Peyer's patch (tissue), 4 donors: ENCODE results near the gene GNG3.

Experiments
- CTCF ChIP-seq, 6 experiments: fragments of 450-650 bp in 4 of 6; fragments of 200-600 bp in 2 of 6; sonication (generic) in 1 of 6; IDR thresholded peaks; one replicate each; pipeline ENCODE4 v1.5.1; 2017 to 2019; ENCODE audit warnings: antibody characterized with exemption in 6 of 6, mild to moderate bottlenecking in 3 of 6, moderate library complexity in 1 of 6
- POLR2A ChIP-seq, 2 donors: fragments of 450-650 bp; IDR thresholded peaks; one replicate each; pipeline ENCODE4 v1.5.1; 2017; ENCODE audit warnings: antibody characterized with exemption in 2 of 2, mild to moderate bottlenecking in 2 of 2, moderate library complexity in 2 of 2

DNA sequence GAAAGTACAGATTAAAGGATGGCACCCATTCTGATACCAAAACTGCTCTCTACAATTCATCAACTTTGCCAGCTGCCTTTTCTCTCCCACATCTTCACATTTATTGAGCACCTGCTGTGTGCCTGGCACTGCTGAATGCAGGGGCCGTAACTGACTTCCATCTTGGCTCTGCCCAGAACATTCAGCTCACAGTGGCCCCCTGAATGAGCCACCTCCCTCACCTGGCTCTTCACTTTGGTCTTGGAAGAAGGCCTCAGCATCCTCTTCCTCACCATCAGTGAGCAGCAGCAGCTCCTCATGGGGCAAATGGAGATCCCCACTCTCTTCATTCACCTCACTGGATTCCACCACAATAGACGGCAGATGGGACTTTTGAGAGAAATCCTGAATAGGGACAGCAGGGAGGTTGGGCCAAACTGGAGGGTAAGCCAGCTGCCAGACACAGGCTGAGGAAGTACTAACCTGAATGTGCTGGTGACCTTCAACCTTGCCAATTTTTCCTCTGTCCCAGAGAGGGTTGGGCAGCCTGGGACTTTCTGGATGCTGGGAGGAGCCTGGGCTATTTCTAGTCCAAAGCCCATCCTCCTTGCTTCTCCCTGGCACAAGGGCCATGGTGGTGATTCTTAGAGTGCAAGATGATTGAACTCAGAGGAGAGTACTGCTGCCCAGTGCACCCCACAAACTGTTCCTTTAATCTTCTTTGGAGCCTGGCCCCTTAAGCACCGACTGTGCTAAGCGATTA lies 37.9 kb upstream of the GNG3 start:
- TF ChIP-seq POLR2A (IDR thresholded peaks at IDR 0.05) (no peak), CTCF (IDR thresholded peaks at IDR 0.05) (no peak)
